Stimulated activated memory B cell treated with anti-CD40 and anti-IgM and Interleukin-4, amounts not matched to agents 10 μg/mL and 1 μg/mL and 100 μg/mL, for 72 hours (primary cell): ENCODE results near the gene KCNQ4.

Source experiments
- ATAC-seq: fragments of 150-1000 bp; cut with Tn5 transposase; 2 replicates; pipeline ENCODE4 v1.10.0; 2021
- H3K27ac Mint-ChIP-seq: one replicate; pipeline ENCODE4 v1.8.0; 2022; ENCODE audit warnings: mild to moderate bottlenecking, mixed read lengths
- H3K27me3 Mint-ChIP-seq: one replicate; pipeline ENCODE4 v1.8.0; 2022; ENCODE audit warnings: mixed read lengths
- H3K36me3 Mint-ChIP-seq: one replicate; pipeline ENCODE4 v1.8.0; 2022; ENCODE audit warnings: mixed read lengths
- H3K4me1 Mint-ChIP-seq: one replicate; pipeline ENCODE4 v1.8.0; 2022; ENCODE audit warnings: mixed read lengths
- H3K4me3 Mint-ChIP-seq: one replicate; pipeline ENCODE4 v1.8.0; 2022; ENCODE audit warnings: mild to moderate bottlenecking, moderate library complexity, mixed read lengths
- H3K9me3 Mint-ChIP-seq: one replicate; pipeline ENCODE4 v1.8.0; 2022; ENCODE audit warnings: mixed read lengths

The KCNQ4 gene

GRCh38 chr1:40781608-40781971 lies 2.0 kb upstream of the KCNQ4 start:
- peaks cover 1% of the 10 kb centered on the region for H3K9me3 Mint-ChIP-seq
- H3K4me3 Mint-ChIP-seq: no peak overlapping the region
- H3K4me1 Mint-ChIP-seq: peaks cover 23% of the 10 kb centered on the region
- H3K27ac Mint-ChIP-seq: no peak overlapping the region
- peaks cover 45% of the 10 kb centered on the region for H3K27me3 Mint-ChIP-seq
- no peak for ATAC-seq
- H3K36me3 Mint-ChIP-seq: peaks cover 21% of the 10 kb centered on the region

- H3K36me3 Mint-ChIP-seq: peaks cover 12% of the 10 kb centered on the region
- peaks cover 23% of the 10 kb centered on the region for H3K4me1 Mint-ChIP-seq
- no peak for ATAC-seq
- H3K27ac Mint-ChIP-seq: peak overlapping the region; percentile 33
- H3K9me3 Mint-ChIP-seq: no peaks in the 10 kb centered on the region
- H3K4me3 Mint-ChIP-seq: peak overlapping the region; percentile 62
- peaks cover 52% of the 10 kb centered on the region for H3K27me3 Mint-ChIP-seq
Measured at GRCh38 chr1:40782371-40782956, 1.1 kb upstream of the KCNQ4 start.

DNA sequence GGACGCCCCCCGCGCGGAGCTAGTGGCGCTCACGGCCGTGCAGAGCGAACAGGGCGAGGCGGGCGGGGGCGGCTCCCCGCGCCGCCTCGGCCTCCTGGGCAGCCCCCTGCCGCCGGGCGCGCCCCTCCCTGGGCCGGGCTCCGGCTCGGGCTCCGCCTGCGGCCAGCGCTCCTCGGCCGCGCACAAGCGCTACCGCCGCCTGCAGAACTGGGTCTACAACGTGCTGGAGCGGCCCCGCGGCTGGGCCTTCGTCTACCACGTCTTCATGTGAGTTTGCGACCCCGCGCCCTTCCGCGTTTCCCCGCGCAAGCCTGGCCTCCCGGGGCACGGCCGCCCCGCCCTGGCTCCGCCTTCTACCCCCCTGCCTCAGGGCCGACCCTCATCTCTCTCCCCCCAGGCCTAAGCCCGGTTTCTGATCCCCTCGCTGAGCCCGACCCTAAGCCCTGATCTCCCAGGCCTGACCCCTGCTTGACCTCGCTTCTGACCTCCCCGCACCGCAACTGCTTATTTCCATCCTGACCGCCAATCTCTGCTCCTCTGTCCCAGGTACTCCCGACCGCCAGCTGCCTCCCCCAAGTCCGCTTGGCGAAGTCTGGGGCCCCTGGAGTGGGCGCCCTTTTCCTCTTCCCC lies 669 bp downstream of the KCNQ4 start:
- peaks cover 58% of the 10 kb centered on the region for H3K27me3 Mint-ChIP-seq
- H3K9me3 Mint-ChIP-seq: no peaks in the 10 kb centered on the region
- peak overlapping the region; percentile 74 for H3K4me3 Mint-ChIP-seq
- H3K27ac Mint-ChIP-seq: peak overlapping the region; percentile 55
- peaks cover 23% of the 10 kb centered on the region for H3K4me1 Mint-ChIP-seq
- H3K36me3 Mint-ChIP-seq: no peaks in the 10 kb centered on the region
- ATAC-seq: no peak

DNA sequence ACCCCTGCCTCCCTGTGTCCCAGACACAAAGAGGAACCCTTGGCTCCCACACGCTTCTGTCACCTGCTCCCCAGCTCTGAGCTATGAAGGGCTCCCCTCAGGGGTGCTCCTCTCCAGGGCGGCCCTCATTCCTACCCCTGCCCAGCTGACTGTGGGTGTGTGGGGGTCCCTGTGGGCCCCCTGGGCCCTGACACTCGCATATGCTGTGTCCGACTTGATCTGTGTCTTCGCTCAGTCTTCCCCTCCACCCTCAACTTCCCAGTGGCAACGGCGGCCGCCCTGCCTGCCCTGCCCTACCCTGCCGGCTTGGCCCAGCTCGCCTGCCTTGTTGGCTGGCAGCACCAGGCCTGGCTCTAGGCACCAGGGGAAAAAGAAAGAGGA lies 1.2 kb downstream of the KCNQ4 start:
- Mint-ChIP-seq H3K27me3 (peaks cover 62% of the 10 kb centered on the region), H3K27ac (peak overlapping the region; percentile 55), H3K4me3 (peak overlapping the region; percentile 74), H3K9me3 (no peaks in the 10 kb centered on the region), H3K36me3 (no peaks in the 10 kb centered on the region), H3K4me1 (peaks cover 23% of the 10 kb centered on the region)
- no peak for ATAC-seq

GRCh38 chr1:40785446-40785845 lies 1.9 kb downstream of the KCNQ4 start:
- H3K4me3 Mint-ChIP-seq: peak overlapping the region; percentile 28
- H3K36me3 Mint-ChIP-seq: no peaks in the 10 kb centered on the region
- ATAC-seq: no peak
- no peaks in the 10 kb centered on the region for H3K9me3 Mint-ChIP-seq
- H3K27me3 Mint-ChIP-seq: peaks cover 69% of the 10 kb centered on the region
- no peak overlapping the region for H3K27ac Mint-ChIP-seq
- peaks cover 23% of the 10 kb centered on the region for H3K4me1 Mint-ChIP-seq

DNA sequence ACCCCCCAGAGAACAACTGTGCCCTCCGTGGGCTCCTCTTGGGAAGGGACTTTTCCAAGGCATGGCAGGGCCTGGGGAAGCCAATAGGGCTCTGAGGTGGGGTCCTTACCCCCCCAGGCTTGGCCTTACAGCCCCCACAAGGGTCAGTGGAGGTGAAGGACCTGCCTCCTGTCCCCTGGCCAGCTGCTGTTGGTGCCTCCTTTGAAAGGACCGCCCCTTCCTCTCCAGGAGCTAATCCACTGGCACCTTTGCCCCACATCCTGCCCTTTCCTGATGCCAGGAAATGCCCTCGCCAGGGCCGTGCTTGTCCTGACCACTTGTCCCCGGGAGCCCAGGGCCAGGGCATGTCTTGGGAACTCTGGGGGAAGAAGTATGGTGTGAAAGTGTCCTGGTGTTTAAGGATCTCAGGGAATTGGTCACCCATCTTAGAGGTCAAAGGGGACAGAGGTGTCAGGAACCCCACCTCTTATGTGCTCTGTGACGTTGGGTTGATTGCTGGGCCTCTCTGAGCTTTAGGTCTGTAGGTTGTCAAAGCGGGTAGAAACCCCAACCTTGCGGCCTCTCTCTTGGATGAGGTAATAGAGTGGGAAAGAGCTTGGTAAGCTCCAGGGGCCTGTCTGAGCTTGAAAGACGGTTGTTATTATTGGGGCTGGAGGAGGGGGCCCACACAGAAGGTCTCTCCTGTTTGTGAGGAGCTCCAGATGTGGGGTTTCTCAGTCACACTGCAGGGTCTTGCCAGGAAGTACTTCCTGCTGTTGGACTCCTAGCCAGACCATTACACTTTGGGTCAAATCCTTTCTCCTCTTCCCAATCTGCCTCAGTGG lies 2.8 kb downstream of the KCNQ4 start:
- no peak overlapping the region for H3K27ac Mint-ChIP-seq
- H3K4me1 Mint-ChIP-seq: peaks cover 23% of the 10 kb centered on the region
- no peak overlapping the region for H3K4me3 Mint-ChIP-seq
- H3K9me3 Mint-ChIP-seq: no peaks in the 10 kb centered on the region
- ATAC-seq: no peak
- no peaks in the 10 kb centered on the region for H3K36me3 Mint-ChIP-seq
- H3K27me3 Mint-ChIP-seq: peaks cover 78% of the 10 kb centered on the region

DNA sequence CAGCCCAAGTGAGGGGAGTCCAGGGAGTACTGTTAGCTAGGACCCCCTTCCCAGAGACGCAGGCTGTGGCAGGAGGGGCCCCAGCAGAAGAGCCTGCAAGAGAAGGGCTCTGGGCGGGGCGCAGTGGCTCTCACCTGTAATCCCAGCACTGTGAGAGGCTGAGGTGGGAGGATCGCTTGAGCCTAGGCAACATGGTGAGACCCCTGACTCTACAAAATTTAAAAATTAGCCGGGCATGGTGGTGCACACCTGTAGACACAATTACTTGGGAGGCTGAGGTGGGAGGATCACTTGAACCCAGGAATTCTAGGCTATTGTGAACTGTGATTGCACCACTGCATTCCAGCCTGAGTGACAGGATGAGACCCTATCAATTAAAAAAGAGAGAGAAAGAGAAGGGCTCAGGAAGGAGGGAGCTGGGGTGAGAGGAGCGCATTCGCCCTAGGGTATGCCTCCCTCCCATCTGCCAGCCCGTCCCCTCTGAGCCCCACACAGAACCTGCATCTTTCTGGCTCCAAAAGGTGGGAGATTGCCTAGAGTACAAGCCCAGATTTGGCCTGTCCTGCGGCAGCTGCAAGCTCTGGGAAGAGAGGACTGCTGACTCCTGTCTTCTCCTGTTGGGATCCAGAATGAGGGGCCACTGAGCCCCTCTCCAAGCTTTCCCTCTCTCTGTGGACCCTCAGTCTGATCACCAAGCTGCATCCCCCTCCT lies 3.6 kb downstream of the KCNQ4 start:
- Mint-ChIP-seq H3K27ac (no peak overlapping the region), H3K27me3 (peaks cover 76% of the 10 kb centered on the region), H3K9me3 (no peaks in the 10 kb centered on the region), H3K4me3 (no peak overlapping the region), H3K36me3 (no peaks in the 10 kb centered on the region), H3K4me1 (peaks cover 23% of the 10 kb centered on the region)
- ATAC-seq: no peak

DNA sequence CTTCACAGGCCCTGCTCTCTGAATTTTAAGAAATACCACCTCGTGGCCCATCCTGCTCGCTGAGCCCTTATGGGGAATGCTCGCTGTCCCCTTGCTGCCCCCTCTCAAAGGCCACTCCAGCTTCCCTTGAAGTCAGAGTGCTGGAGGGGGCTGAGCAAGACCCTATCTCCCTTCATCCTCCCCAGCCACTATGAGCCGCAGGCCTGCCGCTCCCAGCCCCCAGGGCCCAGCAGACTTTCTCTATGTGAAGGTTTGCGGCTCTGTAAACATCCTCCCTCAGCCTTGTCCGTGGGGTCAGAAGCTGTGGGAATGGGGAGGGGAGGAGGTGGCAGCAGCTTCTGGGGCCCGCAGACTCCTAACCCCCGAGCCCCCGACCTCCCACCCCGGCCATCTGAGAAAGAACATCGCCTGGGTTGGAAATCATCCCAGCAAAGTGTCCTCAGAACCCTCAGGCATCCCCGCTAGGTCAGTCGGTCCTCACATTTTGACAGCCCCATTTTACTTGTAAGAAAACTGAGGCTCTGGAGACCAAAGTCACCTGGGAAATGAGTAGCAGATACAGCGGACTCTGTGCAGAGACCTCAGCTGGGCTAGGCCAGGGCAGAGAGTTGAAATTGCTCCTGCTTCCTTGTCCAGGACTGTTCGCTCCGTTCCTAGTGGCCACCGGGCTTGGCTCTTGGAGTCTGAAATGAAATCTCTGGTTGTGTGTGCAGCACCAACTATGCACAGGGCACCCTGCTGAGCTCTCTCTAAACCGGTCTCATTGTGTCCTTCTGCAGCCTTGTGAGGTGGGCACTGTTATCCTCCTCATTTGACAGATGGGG lies 4.4 kb downstream of the KCNQ4 start:
- Mint-ChIP-seq H3K27me3 (peaks cover 68% of the 10 kb centered on the region), H3K4me1 (peaks cover 18% of the 10 kb centered on the region), H3K27ac (no peak overlapping the region), H3K9me3 (no peaks in the 10 kb centered on the region), H3K36me3 (no peaks in the 10 kb centered on the region), H3K4me3 (no peak overlapping the region)
- ATAC-seq: no peak

DNA sequence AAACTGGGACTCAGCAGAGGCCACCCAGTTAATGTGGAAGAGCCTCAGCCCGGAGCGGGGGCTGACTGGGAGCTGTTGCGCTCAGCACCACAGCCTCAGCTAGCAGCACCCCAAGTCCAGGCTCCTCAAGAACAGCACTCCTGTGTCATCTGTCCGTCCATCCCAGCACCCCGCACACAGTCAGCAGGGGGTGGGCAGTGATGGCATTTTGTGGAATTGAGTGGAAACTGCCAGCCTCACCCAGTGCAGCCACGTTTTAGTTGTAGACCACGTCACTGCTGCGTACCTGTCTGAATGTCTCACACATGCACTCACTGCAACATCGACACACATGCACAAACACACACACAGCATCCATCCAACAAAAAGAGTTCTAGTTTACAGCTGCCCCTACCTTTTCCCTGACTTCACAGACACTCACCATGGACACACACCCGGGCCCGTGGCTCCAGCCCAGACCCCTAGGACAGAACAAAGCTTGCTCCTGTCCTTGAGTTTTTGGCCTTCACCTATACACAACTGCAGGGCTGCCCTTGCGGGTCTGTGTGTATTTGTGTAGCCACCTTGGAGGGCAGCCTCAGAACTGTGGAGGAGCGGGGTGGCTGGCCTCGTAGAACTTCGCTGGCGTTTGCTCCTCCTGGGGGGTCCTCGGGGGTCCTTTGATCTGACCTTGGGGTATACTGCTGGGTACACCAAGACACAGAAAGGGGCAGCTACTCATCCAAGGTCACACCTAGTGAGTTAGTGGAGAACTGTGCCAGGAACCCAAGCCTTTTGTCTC lies 5.2 kb downstream of the KCNQ4 start:
- H3K27me3 Mint-ChIP-seq: peaks cover 61% of the 10 kb centered on the region
- no peak overlapping the region for H3K27ac Mint-ChIP-seq
- H3K4me3 Mint-ChIP-seq: no peak overlapping the region
- H3K4me1 Mint-ChIP-seq: peaks cover 12% of the 10 kb centered on the region
- no peaks in the 10 kb centered on the region for H3K36me3 Mint-ChIP-seq
- no peak for ATAC-seq
- no peaks in the 10 kb centered on the region for H3K9me3 Mint-ChIP-seq

DNA sequence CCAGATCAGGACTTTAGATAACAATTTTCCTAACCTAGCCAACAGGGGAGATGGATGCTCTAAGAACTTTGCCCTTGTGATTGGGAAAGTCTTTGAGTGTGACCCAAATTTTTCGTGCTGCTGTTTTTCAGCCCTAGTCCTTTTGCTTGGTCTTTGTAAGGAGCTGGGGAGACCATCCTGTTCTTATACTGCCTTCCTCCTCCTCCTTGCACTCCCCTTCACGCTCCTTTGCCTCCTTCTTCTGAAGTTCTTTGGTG lies 5.7 kb downstream of the KCNQ4 start:
- Mint-ChIP-seq H3K36me3 (no peaks in the 10 kb centered on the region), H3K9me3 (no peaks in the 10 kb centered on the region), H3K4me3 (no peak overlapping the region)

DNA sequence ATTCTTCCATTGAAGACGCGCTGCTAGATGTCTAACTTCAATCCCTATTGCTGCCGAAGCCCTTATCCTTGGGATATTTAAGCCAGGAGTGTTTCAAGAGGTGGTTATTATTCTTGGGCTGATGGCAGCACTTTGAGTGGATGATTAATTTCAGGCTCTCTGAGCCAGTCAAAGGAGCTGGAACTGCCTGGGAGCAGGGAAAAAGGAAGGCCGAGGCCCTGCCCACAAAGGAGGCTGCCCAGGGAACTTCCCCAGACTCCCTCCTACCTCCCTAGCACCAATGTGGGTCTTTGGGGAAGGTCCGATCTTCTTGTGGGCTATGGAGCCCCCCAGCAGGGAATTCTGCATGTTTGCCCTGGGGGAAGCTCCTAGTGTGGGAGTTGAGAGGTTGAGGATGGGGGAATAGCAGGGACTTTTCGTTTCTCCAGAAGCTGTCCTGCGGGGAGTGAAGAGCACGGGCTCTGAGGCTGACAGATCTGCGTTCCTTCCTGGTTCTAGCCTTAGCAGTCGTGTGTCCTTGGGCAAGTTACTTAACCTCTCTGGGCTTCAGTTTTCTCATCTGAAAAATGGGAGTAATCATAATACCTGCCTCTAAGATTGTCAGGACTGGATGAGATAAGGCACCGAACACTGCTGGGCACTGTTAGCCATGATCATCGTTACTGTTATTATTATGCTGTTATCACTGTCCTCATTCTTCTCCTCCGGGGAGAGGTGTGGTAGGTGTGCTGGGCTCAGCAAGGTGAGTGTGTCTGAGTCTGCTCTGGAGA lies 6.3 kb downstream of the KCNQ4 start:
- Mint-ChIP-seq H3K4me3 (no peak overlapping the region), H3K36me3 (no peaks in the 10 kb centered on the region), H3K27ac (no peak overlapping the region), H3K27me3 (peaks cover 52% of the 10 kb centered on the region), H3K9me3 (no peaks in the 10 kb centered on the region), H3K4me1 (peaks cover 4% of the 10 kb centered on the region)
- no peak for ATAC-seq

More for the DNA sequence above, 5.7 kb downstream of the KCNQ4 start:
- ATAC-seq: no peak
- Mint-ChIP-seq H3K4me1 (peaks cover 10% of the 10 kb centered on the region), H3K27me3 (peaks cover 58% of the 10 kb centered on the region), H3K27ac (no peak overlapping the region)

GRCh38 chr1:40792036-40792435 lies 8.4 kb downstream of the KCNQ4 start:
- H3K4me1 Mint-ChIP-seq: peaks cover 13% of the 10 kb centered on the region
- ATAC-seq: no peak
- peaks cover 32% of the 10 kb centered on the region for H3K27me3 Mint-ChIP-seq
- H3K4me3 Mint-ChIP-seq: no peak overlapping the region
- H3K36me3 Mint-ChIP-seq: no peaks in the 10 kb centered on the region
- no peaks in the 10 kb centered on the region for H3K9me3 Mint-ChIP-seq
- no peak overlapping the region for H3K27ac Mint-ChIP-seq

DNA sequence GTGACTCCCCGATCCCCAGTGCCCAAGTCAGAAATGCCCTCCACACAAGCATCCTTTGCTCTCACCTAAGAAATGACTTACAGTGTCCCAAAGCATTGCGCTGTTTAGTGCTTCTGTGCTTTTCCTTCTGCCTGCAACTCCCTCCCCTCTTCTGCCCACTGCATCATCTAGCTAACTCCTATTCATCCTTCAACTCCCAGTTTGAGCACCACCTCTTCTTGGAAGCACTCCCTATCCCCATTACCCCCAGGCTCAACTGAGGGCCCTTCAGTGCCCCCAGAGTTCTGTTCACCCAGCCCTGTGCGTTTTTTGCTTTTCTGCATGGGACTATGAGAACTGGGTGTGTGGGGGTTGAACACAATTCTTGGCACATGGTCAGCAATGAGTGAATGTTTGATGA lies 10.0 kb downstream of the KCNQ4 start:
- H3K27ac Mint-ChIP-seq: no peak overlapping the region
- no peak for ATAC-seq
- H3K4me3 Mint-ChIP-seq: no peak overlapping the region
- H3K4me1 Mint-ChIP-seq: peaks cover 20% of the 10 kb centered on the region
- peaks cover 22% of the 10 kb centered on the region for H3K27me3 Mint-ChIP-seq
- H3K9me3 Mint-ChIP-seq: no peaks in the 10 kb centered on the region
- H3K36me3 Mint-ChIP-seq: no peaks in the 10 kb centered on the region

GRCh38 chr1:40794048-40794447 lies 10.5 kb downstream of the KCNQ4 start:
- Mint-ChIP-seq H3K4me1 (peaks cover 20% of the 10 kb centered on the region), H3K27me3 (peaks cover 22% of the 10 kb centered on the region), H3K36me3 (no peaks in the 10 kb centered on the region), H3K27ac (no peak overlapping the region), H3K9me3 (no peaks in the 10 kb centered on the region), H3K4me3 (no peak overlapping the region)
- no peak for ATAC-seq
